Hepatocyte (in vitro differentiated cells): Measurements from ENCODE around the gene TMEM117. TPM values are rescaled to one million over a fixed set of nuclear protein-coding genes. Genes with fewer than 3 reads are reported as not detected.

Experiments
- DNase-seq: peaks from one replicate; pipeline ENCODE4 v3.0.0-alpha.2; 2016; ENCODE audit warnings: low spot score
- H2AFZ ChIP-seq: fragments of 200-600 bp; sonication (generic); 2 replicates; pipeline ENCODE4 v1.6.0; 2016; ENCODE audit warnings: antibody characterized with exemption, mild to moderate bottlenecking
- H3K27ac ChIP-seq: fragments of 200-600 bp; sonication (generic); 2 replicates; pipeline ENCODE4 v1.5.1; 2016; ENCODE audit warnings: mild to moderate bottlenecking
- H3K27me3 ChIP-seq: fragments of 200-600 bp; sonication (generic); 2 replicates; pipeline ENCODE4 v1.6.1; 2016
- H3K36me3 ChIP-seq: fragments of 200-600 bp; sonication (generic); replicated peaks from 2 replicates; pipeline ENCODE4 v1.5.1; 2016; ENCODE audit warnings: low read depth; ENCODE audit not compliant: insufficient read depth
- H3K4me1 ChIP-seq: fragments of 200-600 bp; sonication (generic); 2 replicates; pipeline ENCODE4 v1.5.1; 2016; ENCODE audit warnings: mild to moderate bottlenecking, moderate library complexity; ENCODE audit not compliant: insufficient read depth
- H3K4me2 ChIP-seq: fragments of 200-600 bp; sonication (generic); 2 replicates; pipeline ENCODE4 v1.6.0; 2016
- H3K4me3 ChIP-seq: fragments of 200-600 bp; sonication (generic); 2 replicates; pipeline ENCODE4 v1.5.1; 2016; ENCODE audit warnings: mild to moderate bottlenecking
- H3K79me2 ChIP-seq: fragments of 200-600 bp; sonication (generic); 2 replicates; pipeline ENCODE4 v1.6.0; 2017; ENCODE audit warnings: mild to moderate bottlenecking
- H3K9me2 ChIP-seq: fragments of 200-600 bp; sonication (generic); replicated peaks from 2 replicates; pipeline ENCODE4 v1.6.0; 2017; ENCODE audit warnings: mild to moderate bottlenecking; ENCODE audit not compliant: insufficient read depth
- H3K9me3 ChIP-seq: fragments of 200-600 bp; sonication (generic); 2 replicates; pipeline ENCODE4 v1.5.1; 2016; ENCODE audit warnings: low read depth, mild to moderate bottlenecking
- H4K20me1 ChIP-seq: fragments of 200-600 bp; sonication (generic); 2 replicates; pipeline ENCODE4 v1.6.0; 2016; ENCODE audit warnings: mild to moderate bottlenecking; ENCODE audit not compliant: insufficient read depth, poor library complexity, severe bottlenecking
- EZH2 ChIP-seq: fragments of 200-600 bp; sonication (generic); IDR thresholded peaks from 2 replicates; pipeline ENCODE4 v1.6.1; 2016; ENCODE audit warnings: antibody characterized with exemption, mild to moderate bottlenecking, borderline replicate concordance
- EZH2phosphoT487 ChIP-seq: fragments of 200-600 bp; sonication (generic); IDR thresholded peaks from one replicate; pipeline ENCODE4 v1.6.1; 2018; ENCODE audit warnings: antibody characterized with exemption, mild to moderate bottlenecking, low read depth, moderate library complexity; ENCODE audit not compliant: unreplicated experiment, severe bottlenecking
- WGBS: methylation state at CpG from one replicate; pipeline ENCODE4 v1.1.6; 2016; ENCODE audit warnings: low lambda C conversion rate; ENCODE audit errors: missing lambda C conversion rate; 5-methylcytosine and 5-hydroxymethylcytosine counted together
- polyA plus RNA-seq: library from polyadenylated mRNA; unstranded; fragments of >200 nt; fragmentation: Nextera tagmentation; extraction: Ambion mirVana; gene quantifications from 2 replicates; pipeline ENCODE4 v1.2.1, GENCODE V29; 2016
- total RNA-seq: library from RNA; depleted of rRNA; stranded (reverse); fragments of >200 nt; gene quantifications from 2 replicates; pipeline ENCODE4 v1.2.3, GENCODE V29; 2014
- TF ChIP-seq, protein P1 (sequence below): fragments of 200-600 bp; sonication (generic); IDR thresholded peaks from 2 replicates; pipeline ENCODE4 v1.5.1; 2016; ENCODE audit warnings: antibody characterized with exemption, mild to moderate bottlenecking; ENCODE audit not compliant: poor library complexity

TMEM117 gene
- total and polyA plus RNA-seq, 2 experiments from 2014 or later, result 12.4 to 47.1 TPM

DNA sequence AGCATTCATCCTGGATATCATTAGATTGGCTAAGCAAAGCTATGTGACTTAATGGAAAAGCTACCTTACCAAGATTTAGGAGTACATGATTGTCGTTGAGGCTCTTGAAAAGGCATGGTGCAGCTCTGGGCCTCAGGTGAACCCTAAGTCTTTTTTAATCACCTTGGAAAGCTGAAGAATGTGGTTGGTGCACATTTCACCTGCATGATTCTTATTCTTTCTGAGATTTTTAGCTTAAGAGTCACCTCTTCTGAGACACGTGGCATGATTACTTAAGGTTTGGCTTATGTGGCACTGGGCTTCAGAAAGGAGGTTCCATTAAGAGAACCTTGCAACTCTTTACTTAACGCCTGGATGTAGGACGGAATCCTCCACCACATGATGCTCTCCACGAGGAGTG, 498.5 kb downstream of the TMEM117 start:
- H2AFZ ChIP-seq, result no peak overlapping the region
- no peaks in the 10 kb centered on the region for H4K20me1 ChIP-seq
- H3K4me2 ChIP-seq, result no peak overlapping the region
- no peaks in the 10 kb centered on the region for H3K79me2 ChIP-seq
- no peaks in the 10 kb centered on the region for H3K9me2 ChIP-seq
- WGBS, result 84% methylated on average over 5 of the region's 5 CpGs
- H3K27me3 ChIP-seq, result no peaks in the 10 kb centered on the region
- TF ChIP-seq, protein P1, sequence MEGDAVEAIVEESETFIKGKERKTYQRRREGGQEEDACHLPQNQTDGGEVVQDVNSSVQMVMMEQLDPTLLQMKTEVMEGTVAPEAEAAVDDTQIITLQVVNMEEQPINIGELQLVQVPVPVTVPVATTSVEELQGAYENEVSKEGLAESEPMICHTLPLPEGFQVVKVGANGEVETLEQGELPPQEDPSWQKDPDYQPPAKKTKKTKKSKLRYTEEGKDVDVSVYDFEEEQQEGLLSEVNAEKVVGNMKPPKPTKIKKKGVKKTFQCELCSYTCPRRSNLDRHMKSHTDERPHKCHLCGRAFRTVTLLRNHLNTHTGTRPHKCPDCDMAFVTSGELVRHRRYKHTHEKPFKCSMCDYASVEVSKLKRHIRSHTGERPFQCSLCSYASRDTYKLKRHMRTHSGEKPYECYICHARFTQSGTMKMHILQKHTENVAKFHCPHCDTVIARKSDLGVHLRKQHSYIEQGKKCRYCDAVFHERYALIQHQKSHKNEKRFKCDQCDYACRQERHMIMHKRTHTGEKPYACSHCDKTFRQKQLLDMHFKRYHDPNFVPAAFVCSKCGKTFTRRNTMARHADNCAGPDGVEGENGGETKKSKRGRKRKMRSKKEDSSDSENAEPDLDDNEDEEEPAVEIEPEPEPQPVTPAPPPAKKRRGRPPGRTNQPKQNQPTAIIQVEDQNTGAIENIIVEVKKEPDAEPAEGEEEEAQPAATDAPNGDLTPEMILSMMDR, result no peak
- TF ChIP-seq EZH2 (no peak), EZH2phosphoT487 (no peak)
- no peak overlapping the region for H3K4me3 ChIP-seq
- H3K9me3 ChIP-seq, result no peaks in the 10 kb centered on the region
- H3K36me3 ChIP-seq, result no peaks in the 10 kb centered on the region
- DNase-seq, result no peak
- H3K27ac ChIP-seq, result no peak overlapping the region
- H3K4me1 ChIP-seq, result peaks cover 17% of the 10 kb centered on the region

DNA sequence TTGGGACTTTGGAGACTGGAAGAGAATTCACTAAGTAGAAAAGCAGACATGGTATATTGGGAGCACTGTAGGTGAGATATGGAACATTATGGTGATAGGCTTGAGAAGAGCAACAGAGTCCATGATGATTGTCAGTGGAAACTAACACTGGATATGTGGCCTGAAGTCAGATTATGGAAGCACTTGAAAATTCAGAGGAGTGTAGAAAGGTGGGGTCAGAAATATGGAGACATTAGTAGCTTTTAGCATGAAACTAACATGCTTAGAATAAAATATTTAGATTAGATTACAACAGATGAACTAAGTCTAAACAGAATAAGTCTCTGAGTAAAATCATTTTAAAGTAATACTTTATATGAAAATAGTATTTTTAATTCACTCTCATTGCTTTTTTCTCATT, 499.1 kb downstream of the TMEM117 start:
- TF ChIP-seq EZH2phosphoT487 (no peak), EZH2 (no peak)
- TF ChIP-seq, protein P1, result no peak
- Histone ChIP-seq H3K4me1 (peaks cover 17% of the 10 kb centered on the region), H3K4me3 (no peak overlapping the region), H3K9me3 (no peaks in the 10 kb centered on the region), H3K27ac (no peak overlapping the region), H3K9me2 (no peaks in the 10 kb centered on the region), H2AFZ (no peak overlapping the region), H3K79me2 (no peaks in the 10 kb centered on the region), H3K36me3 (no peaks in the 10 kb centered on the region), H3K4me2 (no peak overlapping the region), H4K20me1 (no peaks in the 10 kb centered on the region), H3K27me3 (no peaks in the 10 kb centered on the region)
- DNase-seq, result no peak

DNA sequence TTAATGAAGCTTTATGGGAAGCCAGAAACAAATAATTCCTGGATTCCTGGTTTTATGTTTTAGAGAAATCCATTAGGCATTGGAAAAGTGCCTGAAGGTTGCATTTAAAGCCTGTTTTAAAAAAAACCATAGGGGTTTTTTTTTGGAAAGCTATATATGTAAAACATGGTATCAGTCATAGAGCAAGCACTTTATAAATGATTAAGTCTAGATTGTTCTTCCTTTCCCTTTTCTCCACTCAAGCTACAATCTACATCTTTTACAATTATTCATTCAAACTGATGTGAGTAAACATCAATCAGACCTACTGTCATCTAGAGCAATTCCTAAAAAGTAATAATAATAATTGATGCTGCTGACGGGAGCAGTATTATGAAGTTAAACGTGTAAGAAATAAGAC, 500.7 kb downstream of the TMEM117 start:
- H3K36me3 ChIP-seq, result no peaks in the 10 kb centered on the region
- H3K27ac ChIP-seq, result no peak overlapping the region
- no peaks in the 10 kb centered on the region for H3K27me3 ChIP-seq
- H3K4me2 ChIP-seq, result no peak overlapping the region
- H3K79me2 ChIP-seq, result no peaks in the 10 kb centered on the region
- DNase-seq, result no peak
- no peak overlapping the region for H3K4me3 ChIP-seq
- H3K4me1 ChIP-seq, result peaks cover 8% of the 10 kb centered on the region
- H2AFZ ChIP-seq, result no peak overlapping the region
- TF ChIP-seq, protein P1, result no peak
- no peak for TF ChIP-seq EZH2
- TF ChIP-seq EZH2phosphoT487, result no peak
- no peaks in the 10 kb centered on the region for H3K9me2 ChIP-seq
- WGBS, result 90% methylated on average over 2 of the region's 2 CpGs
- no peaks in the 10 kb centered on the region for H3K9me3 ChIP-seq
- no peaks in the 10 kb centered on the region for H4K20me1 ChIP-seq

DNA sequence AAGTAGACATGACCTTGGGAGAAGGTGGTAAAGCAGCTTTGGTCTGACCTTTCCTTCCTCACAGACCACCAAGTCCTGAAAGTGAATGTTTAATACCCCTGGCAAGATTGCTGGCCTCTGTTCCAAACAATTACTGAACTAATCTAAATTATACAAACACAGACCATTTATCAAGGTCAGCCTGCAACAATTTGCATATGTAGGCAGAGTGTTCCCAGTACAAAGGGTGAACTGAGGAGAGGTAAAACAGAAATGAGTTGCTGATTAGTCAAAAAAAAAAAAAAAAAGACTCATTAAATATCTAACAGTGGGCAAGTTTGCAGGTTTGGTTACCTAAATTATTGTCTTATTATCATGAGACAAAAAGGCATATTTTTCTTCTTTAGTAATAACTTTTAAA, 506.5 kb downstream of the TMEM117 start:
- H3K9me3 ChIP-seq, result no peaks in the 10 kb centered on the region

More for the DNA sequence above, 506.5 kb downstream of the TMEM117 start:
- Histone ChIP-seq H4K20me1 (no peaks in the 10 kb centered on the region), H3K4me1 (no peaks in the 10 kb centered on the region), H3K27me3 (no peaks in the 10 kb centered on the region), H3K9me2 (no peaks in the 10 kb centered on the region), H3K36me3 (no peaks in the 10 kb centered on the region), H2AFZ (no peak overlapping the region), H3K4me3 (no peak overlapping the region), H3K27ac (no peak overlapping the region), H3K4me2 (no peak overlapping the region), H3K79me2 (no peaks in the 10 kb centered on the region)
- TF ChIP-seq EZH2, result no peak
- DNase-seq, result no peak
